Testis (tissue), 2 donors: Measurements from ENCODE around the gene PKP2.

ENCODE experiments used
- POLR2A ChIP-seq: fragments of 450-650 bp; IDR thresholded peaks from one replicate; pipeline ENCODE4 v1.6.1; 2017; ENCODE audit warnings: antibody characterized with exemption, mild to moderate bottlenecking, moderate library complexity
- TF ChIP-seq, protein P1 (sequence below), 3 experiments: fragments of 450-650 bp in 2 of 3; fragments of 200-600 bp in 1 of 3; sonication (generic) in 1 of 3; IDR thresholded peaks; one replicate each; pipeline ENCODE4 v1.5.1; 2016 to 2019; ENCODE audit warnings: antibody characterized with exemption in 3 of 3, mild to moderate bottlenecking in 2 of 3, moderate library complexity in 1 of 3

DNA sequence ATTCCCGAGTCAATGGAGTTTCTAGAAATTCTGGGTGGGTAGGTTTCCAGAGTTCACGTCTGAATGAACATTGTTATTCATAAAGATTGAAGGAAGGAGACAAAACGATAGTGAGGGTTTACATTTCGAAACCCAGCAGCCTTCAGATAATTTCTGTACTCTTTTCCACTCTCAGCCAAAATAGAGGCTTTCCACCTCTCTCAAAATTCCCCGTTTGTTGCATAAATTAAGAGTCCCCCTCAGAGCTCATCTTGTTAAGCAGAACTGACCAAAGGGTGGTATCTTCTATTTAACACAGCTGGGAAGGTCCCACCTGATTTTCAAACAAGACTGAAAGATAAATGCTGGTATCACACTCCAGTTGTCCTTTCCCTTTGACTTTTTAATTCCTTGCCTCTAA lies 119.4 kb downstream of the PKP2 start:
- TF ChIP-seq, protein P1, sequence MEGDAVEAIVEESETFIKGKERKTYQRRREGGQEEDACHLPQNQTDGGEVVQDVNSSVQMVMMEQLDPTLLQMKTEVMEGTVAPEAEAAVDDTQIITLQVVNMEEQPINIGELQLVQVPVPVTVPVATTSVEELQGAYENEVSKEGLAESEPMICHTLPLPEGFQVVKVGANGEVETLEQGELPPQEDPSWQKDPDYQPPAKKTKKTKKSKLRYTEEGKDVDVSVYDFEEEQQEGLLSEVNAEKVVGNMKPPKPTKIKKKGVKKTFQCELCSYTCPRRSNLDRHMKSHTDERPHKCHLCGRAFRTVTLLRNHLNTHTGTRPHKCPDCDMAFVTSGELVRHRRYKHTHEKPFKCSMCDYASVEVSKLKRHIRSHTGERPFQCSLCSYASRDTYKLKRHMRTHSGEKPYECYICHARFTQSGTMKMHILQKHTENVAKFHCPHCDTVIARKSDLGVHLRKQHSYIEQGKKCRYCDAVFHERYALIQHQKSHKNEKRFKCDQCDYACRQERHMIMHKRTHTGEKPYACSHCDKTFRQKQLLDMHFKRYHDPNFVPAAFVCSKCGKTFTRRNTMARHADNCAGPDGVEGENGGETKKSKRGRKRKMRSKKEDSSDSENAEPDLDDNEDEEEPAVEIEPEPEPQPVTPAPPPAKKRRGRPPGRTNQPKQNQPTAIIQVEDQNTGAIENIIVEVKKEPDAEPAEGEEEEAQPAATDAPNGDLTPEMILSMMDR (IDR thresholded peaks at IDR 0.05), result no peak
- TF ChIP-seq POLR2A, result no peak
